ENCODE data around the gene SERTM2.

GRCh38 chrX:111492085-111492484 is 19.4 kb upstream of the SERTM2 start:
- TF ChIP-seq EP300 (IDR thresholded peaks at IDR 0.05): no peak
- TF ChIP-seq POLR2A (IDR thresholded peaks at IDR 0.05): no peak

Data from stomach (tissue), 4 donors.